GM19035 (cell line): Measurements from ENCODE around the gene PXYLP1.

ENCODE experiments used
- ATAC-seq: cut with Tn5 transposase; IDR thresholded peaks from one replicate; pipeline ENCODE4 v1.9.1; 2021; ENCODE audit not compliant: unreplicated experiment

PXYLP1 gene

DNA sequence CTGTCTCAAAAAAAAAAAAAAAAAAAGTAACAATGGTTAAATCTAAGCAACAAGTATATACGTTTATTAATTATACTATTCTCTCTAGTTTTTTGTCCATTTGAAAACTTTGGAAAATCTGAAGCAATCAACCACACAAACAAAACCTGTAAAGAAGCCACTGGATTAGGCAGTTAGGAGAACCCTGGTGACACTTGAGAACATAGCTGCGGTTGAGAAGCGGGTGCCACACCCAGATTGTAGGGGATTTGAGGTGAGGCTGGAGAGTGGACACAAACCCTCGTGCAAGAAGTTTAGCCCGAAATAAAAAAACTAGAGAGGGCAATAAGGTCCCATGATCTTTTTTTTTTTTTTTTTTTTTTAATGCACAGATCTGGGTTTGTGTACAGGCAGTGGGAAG, 110.8 kb downstream of the PXYLP1 start:
- ATAC-seq: no peak

DNA sequence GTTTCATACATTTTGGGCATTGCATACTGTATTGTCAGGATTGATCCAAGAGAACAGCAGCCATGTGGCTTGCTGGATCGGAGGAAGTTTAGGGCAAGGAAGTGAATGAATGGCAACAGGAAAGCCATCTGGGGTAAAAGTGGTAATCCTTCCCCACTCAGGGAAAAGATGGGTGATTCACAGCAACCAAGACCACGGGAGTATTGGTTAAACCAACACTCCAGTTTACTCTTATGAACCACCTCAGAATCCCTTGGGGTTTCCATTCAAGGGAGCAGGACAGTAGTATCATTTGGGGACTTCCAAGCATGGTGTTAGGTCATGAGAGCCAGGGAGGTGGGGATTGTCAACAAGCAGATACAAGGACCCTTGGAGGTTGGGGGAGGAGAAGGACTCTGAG, 111.5 kb downstream of the PXYLP1 start:
- no peak for ATAC-seq

DNA sequence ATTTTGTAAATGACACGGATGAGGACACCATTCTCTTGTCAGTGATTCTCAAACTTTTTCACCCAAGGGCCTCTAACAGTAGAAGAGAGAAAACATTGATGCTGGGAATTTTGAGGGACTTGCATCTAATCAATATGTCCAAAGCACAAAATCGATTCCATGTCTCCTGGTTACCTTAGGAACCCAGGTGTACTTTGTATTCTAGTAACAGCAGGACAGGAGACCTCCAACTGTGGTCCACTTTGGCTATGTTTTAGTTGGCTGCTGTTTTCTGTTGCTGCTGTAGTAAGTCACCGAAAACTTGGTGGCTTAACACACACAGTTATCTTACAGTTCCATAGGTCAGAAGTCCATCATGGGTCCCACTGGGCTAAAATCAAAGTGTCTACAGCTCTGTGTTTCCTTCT, 112.2 kb downstream of the PXYLP1 start:
- no peak for ATAC-seq
